Dermis blood vessel endothelial cell (primary cell): Measurements from ENCODE around the gene SULT1A2. TPM values are rescaled to one million over a fixed set of nuclear protein-coding genes. Genes with fewer than 3 reads are reported as not detected.
"Not testable (repeated sequence)": the region's sequence is repeated elsewhere in the genome, so short reads cannot be mapped to it uniquely, and the experiment has no call there.

Source experiments
- DNase-seq: peaks from one replicate; pipeline ENCODE4 v3.0.0; 2010
- total RNA-seq: library from RNA; depleted of rRNA; stranded (reverse); fragments of >200 nt; gene quantifications from 2 replicates; pipeline ENCODE4 v1.2.3, GENCODE V29; 2014

SULT1A2 gene
- 0.14 TPM in 1 of 2 replicates, not detected in the other for total RNA-seq

DNA sequence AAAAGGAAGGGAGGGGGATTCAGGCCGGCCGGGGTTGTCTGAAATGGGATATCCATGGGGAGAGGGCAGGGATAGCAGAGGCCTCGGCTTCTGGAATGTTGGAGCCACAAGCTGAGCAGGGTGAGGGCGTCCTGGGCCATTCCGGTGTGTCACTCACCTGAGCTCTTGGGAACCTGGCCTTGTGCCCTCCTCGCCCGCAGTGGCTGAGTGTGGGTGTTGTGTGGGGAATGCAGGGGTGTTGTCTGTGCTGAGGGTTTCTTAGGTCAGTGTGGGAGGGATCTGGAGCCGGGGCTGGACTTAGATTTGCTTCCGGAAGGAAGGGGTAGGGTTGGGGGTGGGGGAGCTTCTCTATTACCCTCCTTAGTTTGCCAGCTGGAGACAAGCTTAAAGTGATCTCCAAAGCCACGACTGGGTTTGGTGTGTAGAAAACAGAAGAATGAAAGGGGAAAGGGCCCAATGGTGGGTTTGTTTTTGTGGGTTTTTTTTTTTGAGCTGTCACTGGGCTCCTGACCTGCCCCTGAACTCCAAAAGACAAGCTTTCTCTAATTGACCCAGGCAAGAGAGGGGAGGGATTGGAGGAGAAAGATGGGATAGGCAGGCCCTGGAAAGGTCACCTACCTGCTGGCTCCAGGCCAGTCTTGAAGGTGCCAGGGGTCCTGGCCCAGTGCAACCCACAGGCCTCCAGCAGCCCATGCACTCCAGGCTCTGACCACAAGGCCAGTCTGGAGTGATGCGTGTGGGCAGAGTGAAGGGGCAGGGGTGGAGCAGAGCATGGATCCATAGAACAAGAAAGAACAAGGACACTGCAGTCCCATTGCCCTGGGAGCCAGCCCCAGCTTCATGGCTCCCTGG lies at the start of gene SULT1A2:
Gene SULT1A2, minus strand, starts transcription at position 211 of the 852 bp plus-strand sequence. CDS start 1,120 bp downstream, outside the sequence.
- no peak for DNase-seq

GRCh38 chr16:28639959-28640358 lies 43.1 kb upstream of the SULT1A2 start:
- not testable (repeated sequence) for DNase-seq

GRCh38 chr16:28638359-28638758 lies 41.5 kb upstream of the SULT1A2 start:
- DNase-seq, result not testable (repeated sequence)

DNA sequence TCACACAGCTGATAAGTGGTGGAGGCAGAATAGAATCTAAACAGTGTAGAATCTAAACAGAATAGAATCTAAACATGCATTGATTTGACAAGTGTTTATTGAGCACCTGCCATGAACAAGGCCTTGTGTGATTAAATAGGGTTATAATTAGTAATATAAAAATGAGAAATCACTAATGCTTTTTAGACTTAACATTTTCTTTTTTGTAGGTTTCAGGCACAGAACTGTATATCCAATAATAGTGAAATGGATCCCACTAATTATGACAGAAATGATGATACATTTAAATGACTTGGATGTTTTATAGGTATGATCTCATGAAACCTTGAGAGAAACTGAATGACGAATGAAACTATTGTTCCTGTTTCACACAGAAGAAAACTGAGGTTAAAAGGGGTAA lies 40.9 kb upstream of the SULT1A2 start, which contains the start of gene NPIPB8:
Gene NPIPB8, plus strand, starts transcription at position 301 of the 400 bp plus-strand sequence. CDS start 296 bp downstream, outside the sequence.
- not testable (repeated sequence) for DNase-seq

DNA sequence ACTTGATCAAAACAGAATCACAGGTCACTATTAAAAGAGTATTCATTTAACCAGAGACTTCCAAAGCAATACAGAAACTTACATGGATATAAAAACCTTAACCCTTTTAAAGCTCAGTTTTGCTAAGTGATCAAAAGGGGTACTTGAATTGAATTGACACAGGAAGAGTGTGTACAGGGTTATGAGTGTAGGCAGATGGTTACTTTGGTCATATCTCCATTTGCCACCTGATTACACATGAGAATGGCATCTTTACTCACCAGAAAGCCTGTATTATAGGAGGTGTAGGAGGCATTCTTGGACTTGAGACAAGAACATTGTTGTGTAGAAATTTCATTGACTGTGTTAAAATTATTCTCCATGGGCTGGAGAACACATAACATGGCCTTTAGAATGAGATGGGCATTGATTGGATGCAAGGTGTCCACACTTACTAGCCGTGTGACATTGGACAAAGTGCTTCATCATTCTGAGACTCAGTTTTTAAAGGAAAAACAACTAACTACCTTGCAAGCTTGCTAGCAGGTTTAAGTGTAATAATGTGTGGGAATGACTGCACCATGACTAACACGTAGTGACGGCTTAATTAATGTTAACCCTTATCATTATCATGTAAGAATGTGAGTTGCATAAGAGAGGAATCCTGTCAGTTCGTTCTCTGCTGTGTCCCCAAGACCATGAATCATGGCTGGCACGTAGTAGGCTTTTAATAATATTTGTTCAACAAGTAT lies 39.4 kb upstream of the SULT1A2 start:
- DNase-seq, result peak; percentile 49

GRCh38 chr16:28630905-28631304 lies 34.1 kb upstream of the SULT1A2 start:
- DNase-seq, result not testable (repeated sequence)

GRCh38 chr16:28623172-28623711 lies 26.4 kb upstream of the SULT1A2 start:
- peak; percentile 36 for DNase-seq

DNA sequence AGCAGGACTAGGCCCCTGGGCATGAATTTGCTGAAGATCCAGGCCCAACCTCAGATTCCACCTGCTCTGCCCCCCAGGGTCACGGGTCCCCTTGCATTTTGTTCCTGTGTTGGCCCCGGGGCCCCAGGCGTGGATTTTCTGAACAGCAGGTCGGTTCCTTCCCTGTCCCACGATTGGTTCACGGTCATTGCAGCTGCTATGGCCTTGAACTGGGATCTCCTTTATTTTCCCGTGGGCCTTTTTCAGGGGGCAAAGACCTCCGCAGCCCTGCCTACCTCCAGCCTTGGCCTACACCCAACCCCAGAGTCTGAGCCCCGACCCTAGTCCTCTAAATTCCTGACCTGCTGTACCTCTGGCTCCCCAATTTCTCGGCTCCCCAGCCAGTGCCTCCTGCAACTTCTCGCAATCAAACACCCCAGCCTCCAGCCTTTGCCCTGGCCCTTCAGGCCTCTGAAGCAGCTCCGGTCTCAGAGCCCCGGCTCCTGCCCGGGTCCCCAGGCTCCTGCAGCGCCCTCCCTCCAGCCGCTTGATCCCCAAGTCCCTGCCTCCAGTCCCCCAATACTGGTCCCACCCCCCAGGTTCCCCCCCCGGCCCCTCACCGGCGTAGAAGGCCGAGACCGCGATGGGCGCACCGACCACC lies 25.8 kb upstream of the SULT1A2 start:
- DNase-seq, result not testable (repeated sequence)

- no peak for DNase-seq
Measured at GRCh38 chr16:28621481-28622155, 24.8 kb upstream of the SULT1A2 start.

DNA sequence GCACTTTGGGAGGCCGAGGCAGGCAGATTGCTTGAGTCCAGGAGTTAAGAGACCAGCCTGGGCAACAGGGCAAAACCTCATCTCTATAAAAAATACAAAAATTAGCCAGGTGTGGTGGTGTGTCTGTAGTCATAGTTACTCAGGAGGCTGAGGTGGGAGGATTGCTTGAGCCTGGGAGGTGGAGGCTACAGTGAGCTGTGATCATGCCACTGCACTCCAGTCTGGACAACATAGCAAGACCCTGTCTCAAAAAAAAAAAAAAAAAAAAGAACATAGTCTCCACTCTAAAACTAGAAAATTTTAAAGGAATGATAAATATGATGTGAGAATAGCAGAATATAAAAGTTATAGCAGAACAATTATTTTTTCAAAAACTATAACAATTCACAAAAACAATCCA lies 23.5 kb upstream of the SULT1A2 start:
- not testable (repeated sequence) for DNase-seq

- DNase-seq, result no peak
Measured at GRCh38 chr16:28617874-28618273, 21.0 kb upstream of the SULT1A2 start.

- DNase-seq, result no peak
Measured at GRCh38 chr16:28616636-28617035, 19.8 kb upstream of the SULT1A2 start.

DNA sequence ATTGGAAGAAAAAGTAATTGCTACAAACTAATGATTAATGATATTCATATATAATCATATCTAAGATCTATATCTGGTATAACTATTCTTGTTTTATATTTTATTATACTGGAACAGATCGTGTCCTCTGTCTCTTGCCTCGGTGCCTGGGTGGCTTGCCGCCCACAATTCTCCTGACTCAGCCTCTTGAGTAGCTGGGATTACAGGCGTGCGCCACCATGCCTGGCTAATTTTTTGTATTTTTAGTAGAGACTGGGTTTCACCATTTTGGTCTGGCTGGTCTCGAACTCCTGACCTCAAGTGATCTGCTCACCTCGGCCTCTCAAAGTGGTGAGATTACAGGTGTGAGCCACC lies 19.4 kb upstream of the SULT1A2 start:
- not testable (repeated sequence) for DNase-seq

DNA sequence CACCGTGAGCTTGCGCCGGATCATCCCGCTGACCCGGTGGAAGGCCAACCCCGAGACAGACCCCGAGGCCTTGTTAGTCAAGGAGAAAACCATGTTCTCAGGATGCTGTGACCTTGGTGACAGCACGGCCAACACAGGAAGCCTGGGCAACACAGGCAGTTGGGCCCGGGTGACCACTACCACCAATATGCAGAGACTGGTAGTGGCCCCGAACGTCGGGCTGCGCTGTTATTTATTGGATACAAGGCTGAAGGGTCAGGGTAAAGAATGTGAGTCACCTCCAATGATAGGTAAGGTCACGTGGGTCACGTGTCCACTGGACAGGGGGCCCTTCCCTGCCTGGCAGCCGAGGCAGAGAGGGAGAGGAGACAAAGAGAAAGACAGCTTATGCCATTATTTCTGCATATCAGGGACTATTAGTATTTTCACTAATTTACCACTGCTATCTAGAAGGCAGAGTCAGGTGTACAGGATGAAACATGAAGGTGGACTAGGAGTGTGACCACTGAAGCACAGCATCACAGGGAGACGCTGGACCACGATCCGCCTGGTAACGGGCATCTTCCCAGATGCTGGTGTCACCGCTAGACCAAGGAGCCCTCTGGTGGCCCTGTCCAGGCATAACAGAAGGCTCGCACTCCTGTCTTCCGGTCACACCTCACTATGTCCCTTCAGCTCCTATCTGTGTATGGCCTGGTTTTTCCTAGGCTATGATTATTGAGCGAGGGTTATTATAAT lies 18.8 kb upstream of the SULT1A2 start:
- peak; percentile 46 for DNase-seq

DNA sequence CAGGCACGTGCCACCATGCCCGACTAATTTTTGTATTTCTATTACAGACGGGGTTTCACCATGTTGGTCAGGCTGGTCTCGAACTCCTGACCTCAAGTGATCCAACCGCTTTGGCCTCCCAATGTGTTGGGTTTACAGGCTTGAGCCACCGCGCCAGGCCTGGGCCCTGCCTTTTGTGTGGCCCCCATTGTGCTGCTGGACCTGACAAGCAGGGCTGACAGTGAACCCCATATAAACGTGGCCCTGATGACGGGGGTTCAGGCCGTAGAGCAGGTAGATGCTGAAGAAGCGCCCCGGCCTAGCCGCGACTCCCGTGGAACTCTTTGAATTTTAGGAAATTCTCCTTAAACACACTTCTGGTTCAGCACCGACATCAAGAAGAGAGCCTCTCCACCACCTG lies 17.7 kb upstream of the SULT1A2 start:
- DNase-seq, result not testable (repeated sequence)

DNA sequence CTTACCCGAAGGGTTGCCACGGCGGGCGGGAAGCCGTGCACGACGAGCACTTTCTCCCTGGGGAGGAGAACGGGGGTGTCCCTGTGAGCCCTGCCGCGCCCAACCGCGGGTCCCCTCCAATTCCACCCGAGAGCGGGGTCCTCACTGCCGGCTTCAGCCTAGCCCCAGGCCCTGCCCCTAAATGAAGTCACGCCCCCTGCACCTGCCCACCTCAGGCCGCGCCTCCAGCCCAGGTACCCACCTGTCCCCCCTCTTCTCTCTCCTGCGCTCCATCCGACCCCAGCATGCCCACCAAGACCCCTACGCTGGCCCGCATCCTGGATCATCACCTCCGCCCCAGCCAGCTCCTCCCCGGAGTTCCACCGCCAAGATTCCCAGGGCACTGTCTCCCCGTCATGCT lies 17.1 kb upstream of the SULT1A2 start:
- DNase-seq, result not testable (repeated sequence)

DNA sequence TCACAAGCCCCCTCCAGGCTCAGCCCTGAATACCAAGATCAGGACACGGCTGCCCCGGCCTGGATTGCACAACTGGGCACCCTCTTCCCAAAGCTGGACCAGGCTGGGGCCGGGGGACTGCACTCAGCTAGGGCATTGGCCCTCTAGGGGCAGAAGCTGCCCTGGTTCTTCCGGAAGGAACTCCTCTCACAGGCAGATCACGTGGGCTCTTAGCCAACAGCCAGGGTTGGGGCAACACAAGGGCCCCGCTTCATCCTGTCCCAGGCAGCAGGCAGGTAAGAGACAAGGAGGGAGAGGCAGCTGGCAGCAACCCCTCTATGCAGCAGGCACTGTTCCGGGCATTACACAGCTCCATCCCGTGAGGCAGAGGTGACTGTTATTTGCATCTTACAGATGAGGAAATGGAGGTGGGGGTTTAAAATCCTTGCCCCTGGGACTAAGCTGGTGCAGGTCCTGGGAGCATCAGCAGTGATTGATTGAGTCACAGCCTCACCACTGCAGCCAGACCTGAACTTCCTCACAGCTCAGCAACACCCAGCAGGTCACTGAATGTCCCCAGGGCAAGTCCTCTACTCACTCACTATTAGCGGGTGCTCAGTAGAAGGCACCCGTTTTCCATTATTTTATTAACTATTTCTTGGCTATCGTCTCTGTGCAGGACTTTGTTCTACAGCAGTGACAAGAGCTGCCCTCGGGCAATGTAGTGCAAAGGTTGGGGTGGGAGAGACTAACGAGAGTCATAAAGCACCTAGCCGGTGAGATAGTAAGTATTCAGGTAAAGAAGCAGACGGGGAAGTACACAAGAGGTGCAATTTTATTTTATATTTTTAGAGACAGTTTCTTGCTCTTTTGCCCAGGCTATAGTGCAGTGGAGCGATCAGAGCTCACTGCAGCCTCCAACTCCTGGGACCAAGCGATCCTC lies 15.8 kb upstream of the SULT1A2 start:
- not testable (repeated sequence) for DNase-seq

DNA sequence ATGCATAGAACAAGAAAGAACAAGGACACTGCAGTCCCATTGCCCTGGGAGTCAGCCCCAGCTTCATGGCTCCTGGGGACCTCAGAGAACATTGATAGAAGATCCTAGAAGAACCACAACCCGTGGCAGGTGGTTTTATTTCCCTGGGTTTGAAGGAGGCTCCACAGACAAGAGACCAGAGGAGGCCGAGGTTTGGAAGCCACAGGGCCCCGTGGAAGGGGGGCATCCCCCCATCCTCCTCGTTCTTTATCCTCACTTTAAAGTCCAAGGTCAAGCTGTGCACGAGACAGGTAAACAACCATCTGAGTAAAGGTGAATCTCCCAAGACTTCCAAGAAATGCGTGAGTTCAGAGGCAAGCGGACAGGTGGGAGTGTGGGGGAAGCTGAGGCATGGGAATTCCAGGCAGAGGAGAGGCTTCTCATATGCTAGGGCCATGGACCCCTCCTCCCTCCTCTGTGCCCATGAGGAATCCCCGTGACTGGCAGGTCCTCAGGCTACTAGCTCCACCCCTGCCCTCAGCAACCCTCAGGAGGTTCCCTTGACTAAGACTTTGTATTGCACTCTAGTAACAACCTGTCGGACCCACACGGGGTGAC lies 13.8 kb upstream of the SULT1A2 start:
- DNase-seq, result no peak

- DNase-seq, result peak; percentile 15
Measured at GRCh38 chr16:28609631-28610594, 13.1 kb upstream of the SULT1A2 start, which contains the start of gene SULT1A1. Gene SULT1A1 (minus strand): TSS chr16:28610044. CDS start chr16:28608855, 1,189 bp downstream.
